Forelimb muscle (tissue), 1 donor: Measurements from ENCODE around the gene XRCC1. TPM values are rescaled to one million over a fixed set of nuclear protein-coding genes. Genes with fewer than 3 reads are reported as not detected.
"Not testable (repeated sequence)": the region's sequence is repeated elsewhere in the genome, so short reads cannot be mapped to it uniquely, and the experiment has no call there.

Experiments used
- DNase-seq: peaks from one replicate; pipeline ENCODE4 v3.0.0-alpha.2; 2013; ENCODE audit warnings: low read depth
- polyA plus RNA-seq: library from polyadenylated mRNA; unstranded; fragments of 120-200 nt; gene quantifications from one replicate; pipeline ENCODE4 v1.2.1, GENCODE V29; 2013; ENCODE audit not compliant: insufficient read length

XRCC1 gene
- polyA plus RNA-seq: 28.9 TPM

DNA sequence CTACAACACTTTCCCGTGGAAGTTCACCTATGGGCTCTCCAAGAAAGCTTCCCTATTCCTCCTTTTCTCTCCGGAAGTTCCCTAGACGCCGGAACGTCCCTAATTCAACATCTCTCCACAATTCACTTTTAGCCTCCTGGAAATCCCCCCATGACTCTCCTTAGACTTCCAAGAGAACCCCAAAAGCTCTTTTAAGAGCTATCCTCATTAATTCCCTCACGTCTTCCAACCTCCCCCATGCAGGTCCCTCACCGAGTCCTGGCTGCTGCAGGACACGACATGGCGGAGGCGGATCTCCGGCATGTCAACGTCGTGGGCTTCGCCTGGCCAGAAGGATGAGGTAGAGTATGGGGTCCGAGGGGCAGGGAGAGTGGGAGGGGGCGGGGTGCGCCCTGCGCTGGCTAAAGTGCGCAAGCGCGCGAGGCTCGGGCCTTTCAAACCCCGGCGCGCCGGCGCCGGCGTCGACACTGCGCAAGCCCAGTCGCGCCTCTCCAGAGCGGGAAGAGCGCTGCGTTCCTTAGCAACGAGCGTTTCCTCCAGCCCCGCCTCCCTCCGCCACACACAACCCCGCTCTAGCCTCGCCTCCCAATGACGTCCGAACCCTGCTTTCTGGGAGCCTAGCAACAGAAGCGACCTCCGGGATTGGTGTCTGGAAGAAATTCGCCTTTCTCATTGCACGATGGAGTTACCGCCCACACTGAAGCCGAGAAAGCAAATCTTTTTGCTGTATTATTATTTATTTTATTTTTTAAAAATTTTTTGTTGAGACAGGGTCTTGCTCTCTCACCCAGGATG is at the start of gene XRCC1, which contains the start of gene PINLYP:
TSS of gene XRCC1 (minus strand) at position 372 of the 795 bp plus-strand sequence. CDS start at position 303, 69 bp downstream.
TSS of gene PINLYP (plus strand) at position 646 of the 795 bp plus-strand sequence. CDS start 1,391 bp downstream, outside the sequence.
- DNase-seq: peak; percentile 98

DNA sequence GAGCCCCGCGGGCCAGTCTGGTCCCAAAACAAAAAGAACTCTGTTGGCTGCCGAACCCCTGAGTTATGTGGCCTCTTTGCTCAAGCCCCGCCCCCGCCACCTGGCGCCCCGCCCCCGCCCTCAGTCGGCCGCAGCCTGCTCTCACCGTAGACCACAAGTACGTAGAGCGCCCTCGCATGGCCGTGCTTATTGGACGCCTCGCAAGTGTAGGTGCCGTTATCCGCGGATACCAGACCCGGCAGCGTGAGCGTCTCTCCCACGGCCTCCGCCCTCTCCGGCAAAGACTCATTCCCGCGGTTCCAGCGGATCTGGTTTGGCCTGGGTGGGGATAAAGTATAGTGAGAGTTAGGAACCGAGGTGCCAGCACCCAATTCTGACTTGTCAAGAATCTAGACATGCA is 49.6 kb upstream of the XRCC1 start:
- no peak for DNase-seq

- no peak for DNase-seq
Observed at GRCh38 chr19:43623889-43624670, 48.8 kb upstream of the XRCC1 start.

GRCh38 chr19:43622956-43623355 is 47.6 kb upstream of the XRCC1 start:
- no peak for DNase-seq

DNA sequence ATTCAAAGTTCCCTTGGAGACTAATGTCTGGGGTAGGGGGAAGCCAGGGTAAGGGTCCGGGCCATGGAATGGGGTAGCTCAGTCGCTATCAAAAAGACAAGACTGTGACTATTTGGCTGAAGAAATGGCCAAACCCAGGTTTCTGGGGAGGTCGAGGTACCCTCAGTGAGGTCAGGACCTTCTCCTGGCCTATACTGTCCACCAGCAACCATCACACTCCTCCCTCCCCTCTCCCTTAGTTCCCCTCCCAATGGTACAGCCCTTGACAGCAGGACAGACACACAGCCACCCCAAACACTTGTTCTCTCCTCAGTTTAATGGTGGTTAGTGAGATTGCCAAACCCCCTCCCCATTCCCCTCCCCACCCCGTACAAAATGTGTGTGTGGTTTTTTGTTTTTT is 46.7 kb upstream of the XRCC1 start:
- DNase-seq: no peak

GRCh38 chr19:43620061-43621001 is 45.0 kb upstream of the XRCC1 start:
- DNase-seq: no peak

GRCh38 chr19:43619262-43620060 is 44.1 kb upstream of the XRCC1 start, which contains the start of gene ZNF428:
Gene ZNF428, minus strand, starts transcription at chr19:43619629. Its CDS starts 5,325 bp downstream, at chr19:43614304.
- no peak for DNase-seq

DNA sequence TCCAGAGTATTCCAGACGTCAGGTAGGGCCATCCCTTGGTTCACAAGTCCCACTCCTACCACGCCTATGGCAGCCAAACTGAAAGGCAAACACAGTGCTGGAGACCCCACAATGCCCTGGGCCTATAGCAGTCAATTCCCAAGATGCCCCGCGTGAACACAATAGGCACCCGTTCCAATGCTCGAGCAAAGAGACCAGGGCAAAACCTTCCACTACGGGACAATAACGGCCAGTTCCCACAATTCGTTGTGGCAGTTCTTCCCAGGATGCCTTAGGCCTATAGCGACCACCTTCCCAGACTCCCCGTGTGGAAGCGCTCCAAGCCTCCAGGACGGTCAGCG is 43.6 kb upstream of the XRCC1 start:
- DNase-seq: no peak

GRCh38 chr19:43616954-43617353 is 41.6 kb upstream of the XRCC1 start:
- DNase-seq: no peak

GRCh38 chr19:43616306-43616705 is 41.0 kb upstream of the XRCC1 start:
- no peak for DNase-seq

- DNase-seq: no peak
Observed at GRCh38 chr19:43612374-43612773, 37.0 kb upstream of the XRCC1 start.

- DNase-seq: no peak
Observed at GRCh38 chr19:43611788-43612187, 36.5 kb upstream of the XRCC1 start, which contains the start of gene SRRM5. Gene SRRM5, plus strand, starts transcription at chr19:43612088. Its CDS starts 34 bp downstream, at chr19:43612122.

DNA sequence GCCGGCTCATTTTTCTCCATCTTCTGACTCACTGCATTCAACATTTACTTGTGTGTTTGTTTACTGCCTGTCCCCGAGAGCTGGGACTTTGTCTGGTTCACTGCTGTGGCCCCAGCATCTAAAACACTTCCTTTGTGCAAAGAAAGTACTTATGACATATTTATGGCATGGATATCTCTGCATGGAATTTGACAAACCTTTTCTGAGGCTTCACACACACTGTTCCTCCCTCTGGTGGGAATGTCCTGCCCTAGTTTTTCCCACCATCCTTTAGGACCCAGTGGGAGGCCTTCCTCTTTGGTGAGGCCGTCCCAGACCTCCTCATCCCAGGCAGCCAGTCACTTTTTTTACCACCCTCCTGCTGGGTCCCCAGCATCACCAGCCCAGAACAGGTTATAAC is 35.2 kb upstream of the XRCC1 start:
- DNase-seq: no peak

GRCh38 chr19:43609872-43610271 is 34.5 kb upstream of the XRCC1 start:
- no peak for DNase-seq

GRCh38 chr19:43607238-43608205 is 32.2 kb upstream of the XRCC1 start:
- no peak for DNase-seq

GRCh38 chr19:43606569-43607229 is 31.4 kb upstream of the XRCC1 start:
- no peak for DNase-seq

DNA sequence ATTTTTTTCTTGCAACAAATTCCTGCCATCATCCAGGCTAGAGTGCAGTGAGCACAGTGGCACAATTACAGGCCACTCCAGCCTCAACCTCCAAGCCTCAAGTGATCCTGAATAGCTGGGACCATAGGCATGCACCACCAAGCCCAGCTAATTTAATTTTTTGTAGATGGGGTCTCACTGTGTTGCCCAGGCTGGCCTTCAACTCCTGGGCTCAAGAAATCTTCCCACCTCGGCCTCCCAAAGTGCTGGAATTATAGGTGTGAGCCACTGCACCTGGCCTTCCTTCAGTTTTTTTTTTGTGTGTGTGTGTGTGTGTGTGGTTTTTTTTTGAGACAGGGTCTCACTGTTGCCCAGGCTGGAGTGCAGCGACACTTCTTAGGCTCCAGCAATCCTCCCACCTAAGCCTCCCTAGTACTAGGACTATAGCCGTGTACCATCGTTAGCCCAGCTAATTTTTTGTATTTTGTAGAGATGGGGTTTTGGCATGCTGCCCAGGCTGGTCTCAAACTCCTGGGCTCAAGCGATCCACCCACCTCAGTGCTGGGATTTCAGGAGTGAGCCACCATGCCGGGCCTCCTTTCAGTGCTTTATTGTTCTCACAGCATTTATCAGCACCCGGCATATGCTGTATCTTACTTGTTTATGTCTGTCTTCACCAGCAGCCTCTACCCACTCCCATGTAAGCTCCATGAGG is 30.7 kb upstream of the XRCC1 start:
- no peak for DNase-seq

- DNase-seq: not testable (repeated sequence)
Observed at GRCh38 chr19:43600326-43600725, 25.0 kb upstream of the XRCC1 start.
